Bronchial epithelial cell (primary cell): Measurements from ENCODE around the gene OR6C1. TPM values are rescaled to one million over a fixed set of nuclear protein-coding genes. Genes with fewer than 3 reads are reported as not detected.
"Not testable (repeated sequence)": the region's sequence is repeated elsewhere in the genome, so short reads cannot be mapped to it uniquely, and the experiment has no call there.

Experiments used
- DNase-seq: peaks from one replicate; pipeline ENCODE4 v3.0.0-alpha.2; 2010; ENCODE audit warnings: low read depth
- FAIRE-seq: peaks from 2 replicates; lab custom pipeline; 2011; peaks lifted over from hg19 to GRCh38; lab: Jason Lieb, UNC
- H3K27me3 ChIP-seq: 2 replicates; pipeline ENCODE4 v1.5.1; 2011; ENCODE audit warnings: low read length; ENCODE audit not compliant: control insufficient read depth, insufficient read depth
- H3K36me3 ChIP-seq: 2 replicates; pipeline ENCODE4 v1.5.1; 2011; ENCODE audit warnings: low read length; ENCODE audit not compliant: control insufficient read depth, insufficient read depth
- H3K4me3 ChIP-seq: 2 replicates; pipeline ENCODE4 v1.5.1; 2011; ENCODE audit warnings: mild to moderate bottlenecking, low read depth, low read length, control low read depth
- total RNA-seq: library from RNA; depleted of rRNA; stranded (reverse); fragments of >200 nt; gene quantifications from 2 replicates; pipeline ENCODE4 v1.2.1, GENCODE V29; 2014
- TF ChIP-seq, protein P1 (sequence below): IDR thresholded peaks from 2 replicates; pipeline ENCODE4 v1.5.1; 2011; ENCODE audit warnings: mild to moderate bottlenecking, moderate library complexity, low read length, control low read depth, inconsistent platforms; ENCODE audit not compliant: insufficient read depth, severe bottlenecking

The OR6C1 gene
- not detected in 2 replicates for total RNA-seq

GRCh38 chr12:55314043-55314442 is at the start of gene OR6C1:
OR6C1 (plus strand) TSS chr12:55314343; CDS start chr12:55320600, 6,257 bp downstream.
- Histone ChIP-seq H3K4me3 (no peak within 1 kb of the TSS), H3K27me3 (no peaks in the 10 kb centered on the region), H3K36me3 (no peaks in the 10 kb centered on the region)
- DNase-seq (no peak), FAIRE-seq (no peak)
- TF ChIP-seq, protein P1, sequence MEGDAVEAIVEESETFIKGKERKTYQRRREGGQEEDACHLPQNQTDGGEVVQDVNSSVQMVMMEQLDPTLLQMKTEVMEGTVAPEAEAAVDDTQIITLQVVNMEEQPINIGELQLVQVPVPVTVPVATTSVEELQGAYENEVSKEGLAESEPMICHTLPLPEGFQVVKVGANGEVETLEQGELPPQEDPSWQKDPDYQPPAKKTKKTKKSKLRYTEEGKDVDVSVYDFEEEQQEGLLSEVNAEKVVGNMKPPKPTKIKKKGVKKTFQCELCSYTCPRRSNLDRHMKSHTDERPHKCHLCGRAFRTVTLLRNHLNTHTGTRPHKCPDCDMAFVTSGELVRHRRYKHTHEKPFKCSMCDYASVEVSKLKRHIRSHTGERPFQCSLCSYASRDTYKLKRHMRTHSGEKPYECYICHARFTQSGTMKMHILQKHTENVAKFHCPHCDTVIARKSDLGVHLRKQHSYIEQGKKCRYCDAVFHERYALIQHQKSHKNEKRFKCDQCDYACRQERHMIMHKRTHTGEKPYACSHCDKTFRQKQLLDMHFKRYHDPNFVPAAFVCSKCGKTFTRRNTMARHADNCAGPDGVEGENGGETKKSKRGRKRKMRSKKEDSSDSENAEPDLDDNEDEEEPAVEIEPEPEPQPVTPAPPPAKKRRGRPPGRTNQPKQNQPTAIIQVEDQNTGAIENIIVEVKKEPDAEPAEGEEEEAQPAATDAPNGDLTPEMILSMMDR: no peak

DNA sequence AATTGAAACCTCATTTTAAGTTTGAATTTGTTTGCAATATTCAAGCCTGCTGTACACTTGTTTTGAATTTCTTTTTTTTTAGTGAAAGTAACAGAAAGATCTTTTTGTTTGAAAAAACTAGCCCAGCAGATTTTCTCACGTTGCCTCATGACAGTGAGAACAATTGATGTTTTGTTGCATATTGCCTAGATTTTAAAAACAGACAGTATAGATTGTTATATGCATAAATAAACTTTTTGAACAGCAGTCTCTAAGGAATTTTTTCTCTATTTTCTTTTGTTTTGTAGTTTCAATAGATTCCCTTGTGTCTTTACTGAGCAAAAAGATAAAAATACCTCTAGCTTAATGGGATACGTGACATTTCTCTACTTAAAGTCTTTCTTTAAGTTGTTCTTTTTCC is 33.2 kb upstream of the OR6C1 start:
- FAIRE-seq (no peak), DNase-seq (no peak)
- Histone ChIP-seq H3K4me3 (no peak overlapping the region), H3K36me3 (no peaks in the 10 kb centered on the region), H3K27me3 (no peaks in the 10 kb centered on the region)
- TF ChIP-seq, protein P1: no peak

GRCh38 chr12:55289999-55290398 is 24.1 kb upstream of the OR6C1 start:
- DNase-seq: no peak
- Histone ChIP-seq H3K36me3 (no peaks in the 10 kb centered on the region), H3K4me3 (no peak overlapping the region), H3K27me3 (no peaks in the 10 kb centered on the region)
- TF ChIP-seq, protein P1: no peak
- no peak for FAIRE-seq

DNA sequence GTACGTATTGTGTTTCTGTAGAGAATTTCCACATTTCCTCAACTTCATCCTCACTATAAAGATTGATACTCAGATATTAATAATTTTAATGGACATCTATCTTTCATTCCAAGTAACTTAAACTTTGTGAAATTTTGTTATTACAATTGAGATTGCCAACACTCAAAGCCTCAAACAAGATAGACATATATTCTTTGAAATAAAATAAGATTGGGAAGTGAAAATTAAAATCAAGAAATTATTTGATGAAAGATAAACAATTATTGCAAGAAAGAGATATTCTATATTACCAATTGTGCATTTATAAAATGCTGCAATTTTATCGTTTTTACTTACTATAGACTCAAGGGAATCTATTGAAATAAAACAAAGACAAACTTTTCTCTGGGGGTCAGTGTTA is 17.7 kb upstream of the OR6C1 start, which contains the start of gene OR6C6:
Gene OR6C6 (minus strand): TSS at position 101 of the 400 bp plus-strand sequence. CDS start 1,337 bp downstream, outside the sequence.
- DNase-seq (no peak), FAIRE-seq (no peak)
- H3K4me3 ChIP-seq: no peak within 1 kb of the TSS
- H3K36me3 ChIP-seq: no peaks in the 10 kb centered on the region
- no peaks in the 10 kb centered on the region for H3K27me3 ChIP-seq
- TF ChIP-seq, protein P1: no peak

DNA sequence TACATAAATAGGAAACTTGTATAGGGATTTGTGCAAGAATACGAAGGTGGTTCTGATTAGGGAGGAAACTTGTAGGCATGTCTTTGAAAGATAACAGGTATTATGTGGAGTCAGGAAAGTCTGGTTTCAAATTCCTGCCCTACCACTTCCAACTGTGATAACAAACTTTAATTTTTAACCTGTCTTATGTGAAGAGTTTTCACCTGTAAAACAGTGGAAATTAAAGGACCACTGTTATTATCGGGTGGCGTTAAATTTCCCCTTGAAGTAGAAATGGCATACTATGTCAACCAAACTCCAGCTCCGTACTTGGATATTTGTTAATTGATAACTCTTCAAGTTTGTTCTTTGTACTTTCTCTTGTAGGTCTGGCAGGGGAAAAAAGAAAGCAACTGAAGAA is 6.1 kb downstream of the OR6C1 start:
- no peak for DNase-seq
- TF ChIP-seq, protein P1: no peak

GRCh38 chr12:55325801-55326200 is 11.7 kb downstream of the OR6C1 start:
- H3K27me3 ChIP-seq, H3K4me3 ChIP-seq, H3K36me3 ChIP-seq, FAIRE-seq, DNase-seq: not testable (repeated sequence)

More for the DNA sequence above, 6.1 kb downstream of the OR6C1 start:
- Histone ChIP-seq H3K36me3 (no peaks in the 10 kb centered on the region), H3K27me3 (no peaks in the 10 kb centered on the region), H3K4me3 (no peak overlapping the region)
- no peak for FAIRE-seq
